ENCODE results near the gene NFKB1.

DNA sequence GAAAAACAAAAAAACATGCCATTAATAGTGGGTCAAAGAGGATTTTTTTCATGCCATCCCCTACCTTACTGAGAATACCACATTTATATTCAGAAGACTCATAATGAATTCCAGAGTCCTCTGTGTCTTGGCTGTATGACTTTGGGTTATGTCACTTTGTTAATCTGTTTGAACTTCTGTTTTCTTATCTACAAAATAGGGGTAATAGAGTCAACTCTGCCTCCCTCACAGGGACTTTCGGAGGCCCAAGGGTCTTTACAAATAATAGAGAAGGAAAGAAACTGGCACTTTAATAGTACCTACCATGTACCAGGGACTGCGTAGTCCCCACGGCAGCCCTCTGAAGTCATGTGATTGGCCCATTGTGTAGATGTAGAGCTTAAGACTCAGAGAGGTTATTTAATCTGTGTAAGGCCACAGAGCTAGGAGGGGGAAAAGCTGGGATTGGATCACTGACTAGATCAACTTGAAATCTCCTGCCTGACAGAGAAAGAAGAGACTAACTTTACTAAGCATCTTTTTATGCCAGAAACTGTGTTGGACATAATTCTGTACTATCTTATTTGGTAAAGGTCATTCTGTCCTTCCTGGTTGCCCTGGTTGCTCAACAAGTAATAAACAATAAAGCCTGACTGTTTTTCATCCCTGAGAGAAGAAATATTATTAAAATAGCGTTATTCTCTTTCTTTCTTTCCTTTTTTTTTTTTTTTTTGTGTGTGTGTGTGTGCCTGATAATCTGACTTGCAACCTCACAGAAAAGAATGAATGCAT, 59.6 kb downstream of the NFKB1 start:
- TF ChIP-seq POLR2A (IDR thresholded peaks at IDR 0.05; ENCODE audit: low read length): no peak
- TF ChIP-seq GATA1 (IDR thresholded peaks at IDR 0.05; ENCODE audit: low read depth, low read length): no peak

Data from erythroblast (primary cell).